ENCODE results near the gene DRAM1. TPM values are rescaled to one million over a fixed set of nuclear protein-coding genes. Genes with fewer than 3 reads are reported as not detected.
A peak's percentile ranks its signal among the peaks of the same experiment; 100 is the strongest.

Gene DRAM1
- total RNA-seq, 1 experiment from 2014 or later, result 6.5 TPM

GRCh38 chr12:101829639-101830366 is 47.6 kb upstream of the DRAM1 start:
- peak overlapping the region; percentile 51 to 79 (median 70); a peak in 3 of 7 replicates for H3K27ac Mint-ChIP-seq

More at GRCh38 chr12:101829639-101830366, 47.6 kb upstream of the DRAM1 start:
- no peak overlapping the region for H3T11ph ChIP-seq (ENCODE audit: low read length)
- H3K4ac ChIP-seq (ENCODE audit: low read depth, low read length), result no peak overlapping the region
- H4K5ac ChIP-seq (ENCODE audit: insufficient read length, low read depth, low read length), result no peak overlapping the region
- H3K4me1 Mint-ChIP-seq, result peaks cover 34 to 47% of the 10 kb centered on the region in 2 experiments
- H2AFZ ChIP-seq (ENCODE audit: low read length), result no peak overlapping the region
- no peak overlapping the region for H3K27ac ChIP-seq (ENCODE audit: insufficient read length, low read depth, low read length)
- H3K4me2 ChIP-seq (ENCODE audit: insufficient read depth, insufficient read length, low read length), result peak overlapping the region; percentile 70
- no peaks in the 10 kb centered on the region for H3K23me2 ChIP-seq (ENCODE audit: insufficient read length, low read depth, low read length, poor library complexity, severe bottlenecking)
- no peaks in the 10 kb centered on the region for H3K27me3 Mint-ChIP-seq (ENCODE audit: low read depth)
- H4K20me1 ChIP-seq (ENCODE audit: control insufficient read depth, insufficient read depth, insufficient read length), result no peaks in the 10 kb centered on the region
- H3K9me3 Mint-ChIP-seq, result no peaks in the 10 kb centered on the region
- H3K9ac ChIP-seq (ENCODE audit: extremely low read depth, insufficient read length, low read length), result peak overlapping the region; percentile 72
- H2BK120ac ChIP-seq (ENCODE audit: low read depth, low read length, poor library complexity, severe bottlenecking), result no peak overlapping the region
- H3K18ac ChIP-seq (ENCODE audit: insufficient read length, low read depth, low read length), result no peak overlapping the region
- peak; percentile 32 for DNase-seq
- H3K27me3 ChIP-seq (ENCODE audit: insufficient read depth, low read length), result no peaks in the 10 kb centered on the region
- H2BK15ac ChIP-seq (ENCODE audit: low read depth, low read length), result no peak overlapping the region
- peaks cover 2% of the 10 kb centered on the region; the same call in 1 of the 2 replicates for H3K79me2 ChIP-seq (ENCODE audit: insufficient read depth, low read length)
- no peak overlapping the region for H2BK12ac ChIP-seq (ENCODE audit: insufficient read length, low read depth, low read length)
- no peak for TF ChIP-seq CTCF (conservative IDR thresholded peaks at IDR 0.05)
- H2AK5ac ChIP-seq (ENCODE audit: insufficient read length, low read length), result no peak overlapping the region
- no CpG with 5 or more reads among the region's 11 CpGs for WGBS (ENCODE audit: extremely low coverage, insufficient read length, low lambda C conversion rate)
- H3K9me3 ChIP-seq (ENCODE audit: control insufficient read depth, low read depth, low read length), result no peaks in the 10 kb centered on the region
- H2BK20ac ChIP-seq (ENCODE audit: low read depth, low read length, poor library complexity, severe bottlenecking), result no peak overlapping the region
- H3K23ac ChIP-seq (ENCODE audit: insufficient read length, low read depth, low read length), result no peak overlapping the region
- no peak overlapping the region for H2BK5ac ChIP-seq (ENCODE audit: insufficient read length, low read length)
- H3K36me3 Mint-ChIP-seq (ENCODE audit: insufficient read depth in 1 of 3, low read depth in 3 of 3), result peaks cover 0 to 2% (median 0%) of the 10 kb centered on the region in 3 experiments; a peak in 1 of 7 replicates
- peak overlapping the region; percentile 93 to 98 for H3K4me3 Mint-ChIP-seq
- H3K56ac ChIP-seq (ENCODE audit: insufficient read length, low read depth, low read length), result no peak overlapping the region
- no peak overlapping the region for H4K8ac ChIP-seq (replicated peaks; ENCODE audit: insufficient read length, low read depth, low read length)
- no peak overlapping the region for H4K91ac ChIP-seq (ENCODE audit: insufficient read length, low read depth, low read length)
- H3K14ac ChIP-seq (ENCODE audit: insufficient read depth, low read length), result no peak overlapping the region
- H3K4me1 ChIP-seq (ENCODE audit: insufficient read depth, low read length), result peaks cover 4% of the 10 kb centered on the region; the same call in 1 of the 2 replicates
- H3K79me1 ChIP-seq (ENCODE audit: insufficient read depth, low read depth, low read length, poor library complexity, severe bottlenecking), result no peaks in the 10 kb centered on the region
